EH (cell line): ENCODE data around the gene CTNNA2.
"Not testable (repeated sequence)": the region's sequence is repeated elsewhere in the genome, so short reads cannot be mapped to it uniquely, and the experiment has no call there.

Experiments used
- DNase-seq: peaks from one replicate; pipeline ENCODE4 v3.0.0-alpha.2; 2015; ENCODE audit warnings: low read depth

The CTNNA2 gene

DNA sequence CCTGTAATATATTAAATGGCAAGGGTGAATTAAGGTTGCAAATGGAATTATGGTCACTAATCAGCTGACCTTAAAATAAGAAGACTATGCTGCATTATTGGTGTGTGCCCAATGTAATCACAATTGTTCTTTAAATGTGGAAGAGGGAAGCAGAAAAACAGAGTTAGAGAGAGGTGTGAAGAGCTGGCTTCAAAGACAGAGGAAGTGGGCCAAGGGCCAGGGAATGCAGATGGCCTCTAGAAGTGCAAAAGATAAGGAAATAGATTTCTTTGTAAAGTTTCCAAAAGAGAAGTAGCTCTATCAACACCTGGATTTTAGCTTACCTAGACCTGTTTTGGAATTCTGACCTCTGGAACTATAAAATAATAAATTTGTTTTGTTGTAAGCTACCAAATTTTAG, 515.7 kb downstream of the CTNNA2 start:
- no peak for DNase-seq

GRCh38 chr2:80030135-80030534, 517.3 kb downstream of the CTNNA2 start:
- DNase-seq = peak; percentile 3

DNA sequence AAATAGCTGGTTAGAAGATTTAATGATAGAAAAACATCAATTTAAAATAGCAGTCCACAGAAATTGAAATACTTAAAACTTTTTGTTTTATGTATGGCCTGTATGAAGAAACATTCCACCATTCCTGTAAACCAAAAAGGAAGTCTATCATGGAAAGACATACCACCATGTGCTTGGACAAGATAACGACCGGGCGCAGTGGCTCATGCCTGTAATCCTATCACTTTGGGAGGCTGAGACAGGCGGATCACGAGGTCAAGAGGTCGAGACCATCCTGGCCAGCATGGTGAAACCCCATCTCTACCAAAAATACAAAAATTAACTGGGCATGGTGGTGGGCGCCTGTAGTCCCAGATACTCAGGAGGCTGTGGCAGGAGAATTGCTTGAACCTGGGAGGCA, 519.8 kb downstream of the CTNNA2 start:
- DNase-seq = not testable (repeated sequence)

- no peak for DNase-seq
Measured at GRCh38 chr2:80035749-80036285, 523.0 kb downstream of the CTNNA2 start.

DNA sequence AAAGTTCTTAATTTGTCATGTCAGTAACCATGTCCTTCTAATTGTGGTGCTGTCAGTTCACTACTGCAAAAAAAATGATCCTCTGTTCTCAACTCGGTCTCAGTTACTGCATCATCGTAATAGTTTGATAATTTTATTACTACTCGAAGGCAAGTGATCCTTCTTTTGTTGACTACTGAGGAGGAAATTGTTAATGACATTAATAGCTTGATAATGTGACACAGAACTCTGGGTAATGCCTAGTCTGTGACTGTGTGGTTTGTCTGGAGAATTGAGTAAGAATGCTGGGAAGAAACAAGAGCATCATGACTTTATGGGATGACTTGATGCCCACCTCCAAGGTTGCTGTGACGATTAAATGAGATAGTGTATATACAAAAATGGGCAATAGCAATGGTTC, 524.5 kb downstream of the CTNNA2 start:
- DNase-seq = no peak

- DNase-seq = no peak
Measured at GRCh38 chr2:80040226-80040625, 527.4 kb downstream of the CTNNA2 start.

DNA sequence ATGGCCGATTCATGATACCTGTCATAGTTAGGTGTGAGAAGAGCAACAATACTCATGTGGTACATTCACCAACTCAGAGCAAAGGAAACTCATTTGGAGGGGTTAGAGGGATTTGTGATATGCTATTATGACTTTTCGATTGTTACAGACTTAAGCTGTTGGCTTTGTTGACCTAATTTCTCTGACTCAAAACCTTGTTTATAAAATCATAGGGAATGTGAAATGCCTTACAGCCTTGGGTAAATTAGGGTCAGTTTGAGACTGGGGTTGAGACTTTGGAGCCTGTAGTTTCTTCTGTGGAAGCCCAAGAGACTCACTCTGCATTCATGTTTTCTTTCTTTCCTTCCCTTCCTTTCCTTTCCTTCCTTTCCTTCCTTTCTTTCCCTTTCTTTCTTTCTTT, 529.8 kb downstream of the CTNNA2 start:
- no peak for DNase-seq

GRCh38 chr2:80048296-80048695, 535.4 kb downstream of the CTNNA2 start:
- DNase-seq = no peak

DNA sequence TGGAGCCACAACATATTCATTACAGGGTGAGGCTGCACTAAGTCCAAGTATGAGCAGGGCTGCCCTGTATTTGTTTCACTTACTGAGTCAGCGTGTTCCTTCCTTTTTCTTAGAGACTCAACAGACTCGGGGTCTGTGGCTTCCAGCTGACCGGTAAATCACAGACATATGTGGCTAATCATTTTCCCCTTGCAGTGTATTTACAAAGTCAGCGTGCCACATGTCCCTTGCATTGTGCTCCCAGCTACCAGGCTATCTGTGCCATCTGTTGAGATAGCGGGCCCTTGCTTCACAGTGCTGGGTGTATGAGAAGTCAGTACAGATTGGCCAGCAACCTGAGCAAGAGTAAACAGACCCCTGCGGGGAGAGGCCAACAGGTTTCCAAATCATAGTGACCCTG, 537.4 kb downstream of the CTNNA2 start:
- no peak for DNase-seq

DNA sequence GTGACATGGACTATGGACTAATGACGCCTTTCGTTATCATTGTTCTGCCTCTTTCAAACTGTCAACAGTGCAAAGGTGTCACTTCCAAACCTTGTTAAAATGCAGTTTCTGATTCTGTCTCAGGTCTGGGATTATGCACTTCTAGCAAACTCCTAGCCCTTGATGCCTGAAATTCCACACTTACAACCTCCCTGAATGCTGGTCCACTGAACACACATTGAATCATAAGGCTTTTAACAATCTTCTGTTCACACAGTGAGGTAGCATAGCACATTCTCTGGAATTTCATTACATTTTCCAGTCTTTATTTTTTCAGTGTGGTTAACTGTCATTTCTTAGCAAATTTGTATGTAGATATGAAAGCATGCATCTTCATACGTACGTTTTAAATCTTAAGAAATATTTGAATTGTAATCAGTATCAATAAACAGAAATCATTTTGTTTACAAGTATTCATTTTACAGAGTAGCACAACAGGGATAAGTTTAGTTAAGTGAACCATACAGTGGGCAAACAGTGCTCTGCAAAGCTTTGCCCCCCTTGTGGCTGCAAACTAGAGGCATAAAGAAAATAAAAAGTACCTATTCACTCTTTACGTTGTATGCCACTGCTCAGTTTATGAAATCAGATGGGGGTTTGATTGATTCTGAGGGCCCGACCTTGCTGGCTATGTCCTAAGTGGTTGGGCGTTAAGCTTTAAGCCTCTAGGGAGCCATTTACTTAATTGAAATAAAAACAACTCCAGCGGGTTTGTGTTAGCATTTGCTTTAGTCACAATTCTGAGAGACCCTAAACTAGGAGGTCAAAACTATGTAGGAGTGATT, 540.9 kb downstream of the CTNNA2 start:
- DNase-seq = peak; percentile 18

DNA sequence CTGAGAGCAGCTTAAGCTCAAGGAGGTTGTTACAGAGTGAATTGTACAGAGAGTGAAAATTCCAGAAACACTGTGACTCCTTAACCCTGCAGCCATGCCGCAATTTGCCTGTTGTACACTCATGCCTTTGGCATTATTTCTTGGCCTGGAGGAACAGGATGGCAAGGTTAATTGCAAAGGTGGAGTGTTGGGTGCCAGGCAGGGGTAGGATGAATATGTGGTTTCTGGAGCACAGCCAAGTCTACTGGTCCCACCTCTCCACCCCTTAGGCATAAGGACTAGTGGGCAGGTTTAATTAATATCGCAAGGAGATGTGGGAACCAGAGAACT, 541.5 kb downstream of the CTNNA2 start:
- peak; percentile 55 for DNase-seq

- DNase-seq = no peak
Measured at GRCh38 chr2:80057956-80058355, 545.1 kb downstream of the CTNNA2 start.

DNA sequence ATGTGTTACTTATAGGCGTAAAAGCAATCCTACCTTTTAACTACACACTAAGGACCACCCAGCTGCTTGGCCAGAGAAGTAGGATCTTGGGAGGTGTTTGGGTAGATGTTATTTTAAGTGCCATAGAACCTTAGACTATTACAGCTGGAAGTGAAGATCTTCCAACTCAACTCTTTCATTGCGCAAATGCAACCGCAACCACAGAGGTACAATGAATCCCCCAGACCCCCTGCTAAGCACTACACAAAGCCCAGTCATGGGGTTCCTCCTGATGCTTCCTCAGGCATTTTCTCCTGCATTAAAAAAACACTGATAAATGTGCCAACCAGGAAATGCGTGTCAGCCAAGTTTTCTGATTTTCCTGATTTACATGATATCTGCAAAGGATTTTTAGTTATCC, 545.7 kb downstream of the CTNNA2 start:
- no peak for DNase-seq

DNA sequence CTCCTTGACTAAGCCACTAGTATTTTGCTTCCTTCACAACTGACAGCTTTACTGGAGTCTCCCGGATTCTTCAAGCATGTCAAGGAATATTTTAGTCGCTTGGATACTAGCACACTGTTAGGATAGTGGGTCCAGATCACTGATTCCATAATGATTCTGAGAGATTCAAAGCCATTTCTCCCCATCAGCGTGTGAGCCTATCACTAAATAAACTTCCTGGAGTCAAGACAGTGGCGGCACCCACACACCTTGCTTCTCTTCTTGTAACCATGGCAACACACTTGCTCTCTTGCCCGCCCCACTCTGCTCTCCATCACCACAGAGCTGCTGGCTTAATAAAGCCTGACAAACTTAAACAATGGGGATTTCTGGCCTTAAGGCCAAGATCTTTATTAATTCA, 546.6 kb downstream of the CTNNA2 start:
- no peak for DNase-seq

DNA sequence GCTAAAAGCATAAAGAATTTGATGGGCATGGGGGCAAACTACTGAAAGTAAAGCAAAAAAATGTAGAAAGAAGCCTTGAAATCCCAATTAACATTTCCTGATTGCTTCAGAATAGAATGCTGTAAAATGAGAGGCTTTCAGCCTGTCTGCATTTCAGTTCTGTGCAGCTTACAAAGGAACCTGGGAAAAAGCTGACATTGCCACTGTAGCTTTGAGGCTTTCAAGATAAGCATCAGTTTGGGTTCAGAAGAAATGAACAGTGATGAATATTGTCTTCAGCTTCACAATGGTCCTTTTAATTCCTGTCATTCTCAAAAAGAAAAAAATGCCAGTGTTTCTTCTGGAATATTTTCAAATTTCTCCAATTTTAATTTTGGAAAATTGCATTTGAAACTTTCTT, 549.0 kb downstream of the CTNNA2 start:
- no peak for DNase-seq

DNA sequence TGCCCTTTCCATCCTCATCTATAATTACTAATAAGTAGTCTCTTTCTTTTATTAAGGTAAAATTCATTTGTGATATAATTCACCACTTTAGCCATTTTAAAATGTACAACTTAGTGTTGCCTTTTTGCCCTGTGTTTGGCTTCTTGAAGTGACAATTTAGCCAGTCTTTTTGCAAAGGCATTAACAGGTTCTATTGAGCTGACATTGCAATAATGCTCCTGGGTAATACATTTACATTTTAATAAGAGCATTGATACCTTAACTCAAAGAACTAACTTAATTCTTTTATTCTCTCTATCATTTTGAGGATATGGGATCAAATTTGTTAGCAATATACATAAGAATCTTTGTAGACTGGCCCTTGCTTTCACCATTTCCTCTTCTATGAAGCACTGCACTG, 549.4 kb downstream of the CTNNA2 start:
- DNase-seq = no peak

DNA sequence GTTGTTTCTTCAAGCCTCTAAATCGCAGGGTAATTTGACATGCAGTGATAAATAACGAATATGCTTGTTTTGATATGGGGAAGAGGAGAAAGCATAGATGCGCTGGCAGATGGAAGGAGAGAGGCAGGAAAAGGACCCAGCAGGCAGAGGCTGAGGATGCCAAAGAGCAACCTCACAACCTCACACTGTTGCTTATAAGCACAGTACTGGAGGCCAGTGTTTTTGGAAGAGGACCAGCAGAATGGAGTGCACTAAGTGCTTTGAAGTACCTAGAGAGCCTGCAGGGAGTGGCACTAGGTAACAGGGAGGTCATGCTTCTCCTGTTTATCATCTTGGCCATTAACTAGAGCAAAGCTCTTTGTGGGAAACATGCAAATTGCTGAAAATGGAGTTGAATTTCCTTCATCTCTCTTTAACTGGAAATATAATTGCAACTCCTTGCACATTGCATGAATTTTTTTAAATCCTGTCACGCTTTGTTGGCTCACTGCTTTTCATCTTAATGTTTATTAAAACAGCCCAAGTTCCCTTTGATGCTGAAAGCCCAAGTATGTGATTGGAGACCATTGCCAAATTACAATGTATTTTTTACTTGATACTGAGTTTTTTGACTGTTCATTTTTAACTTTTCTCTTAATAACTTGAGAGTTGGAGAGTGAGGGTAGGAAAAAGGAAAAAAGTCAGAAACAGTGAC, 555.3 kb downstream of the CTNNA2 start:
- DNase-seq = peak; percentile 8

DNA sequence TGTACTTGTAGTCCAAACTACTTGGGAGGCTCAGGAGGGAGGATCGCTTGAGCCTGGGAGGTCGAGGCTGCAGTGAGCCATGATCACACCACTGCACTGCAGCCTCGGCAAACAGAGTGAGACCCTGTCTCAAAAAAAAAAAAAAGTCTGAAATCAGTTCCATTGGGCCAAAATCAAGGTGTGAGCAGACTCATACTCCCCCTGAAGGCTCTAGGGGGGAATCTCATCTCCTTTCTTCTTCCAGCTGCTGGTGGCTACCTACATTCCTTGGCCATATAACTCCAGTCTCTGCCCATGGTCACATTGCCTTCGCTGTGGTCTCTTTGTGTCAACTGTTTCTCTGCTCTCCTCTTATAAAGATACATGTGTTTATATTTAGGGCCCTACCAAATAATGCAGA, 557.7 kb downstream of the CTNNA2 start:
- DNase-seq = no peak

- DNase-seq = no peak
Measured at GRCh38 chr2:80071941-80072340, 559.1 kb downstream of the CTNNA2 start.

GRCh38 chr2:80073134-80073561, 560.3 kb downstream of the CTNNA2 start:
- peak; percentile 72 for DNase-seq

DNA sequence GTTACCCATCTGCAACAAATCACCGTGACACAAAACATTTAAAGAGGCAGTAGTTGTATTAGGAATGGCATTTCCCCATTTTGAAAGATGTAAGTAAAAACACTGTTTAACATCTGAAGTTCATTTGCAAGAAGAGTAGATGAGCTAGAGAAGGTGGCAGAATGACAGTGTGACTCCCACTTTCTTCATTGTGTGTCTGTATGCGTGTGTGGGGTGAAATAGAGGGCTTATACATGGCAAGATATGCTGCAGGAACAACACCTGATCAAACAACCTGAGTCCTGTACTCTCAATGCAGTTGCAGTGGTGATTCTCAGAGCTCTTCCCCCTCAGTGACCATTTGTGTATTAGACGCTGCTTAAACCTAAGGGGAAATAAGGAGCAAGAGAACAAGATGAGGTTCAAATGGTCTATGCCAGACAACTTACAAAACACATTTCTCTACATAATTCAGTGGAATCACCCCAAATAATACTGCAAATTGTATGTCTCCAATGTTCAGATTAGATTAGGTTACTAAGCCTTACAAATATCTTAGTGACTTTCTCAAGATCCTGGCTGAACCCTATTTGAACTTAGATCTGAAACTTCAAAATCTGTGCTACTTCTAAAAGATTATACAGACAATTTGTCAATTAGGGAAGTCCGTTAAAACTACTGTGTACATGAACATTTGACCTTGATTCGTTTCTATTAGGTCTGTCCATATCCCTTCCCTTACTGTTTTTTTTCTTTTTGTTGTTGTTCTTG, 561.6 kb downstream of the CTNNA2 start:
- DNase-seq = no peak

- no peak for DNase-seq
Measured at GRCh38 chr2:80075719-80076118, 562.9 kb downstream of the CTNNA2 start.
